A673 (cell line): Measurements from ENCODE around the gene MRPL45.

Source experiments
- EZH2 ChIP-seq: fragments of 200-600 bp; sonication (generic); IDR thresholded peaks from 2 replicates; pipeline ENCODE4 v1.6.1; 2017; ENCODE audit warnings: borderline replicate concordance, low read depth, mild to moderate bottlenecking, mixed read lengths, antibody characterized with exemption, low read length; ENCODE audit not compliant: poor library complexity, severe bottlenecking
- TF ChIP-seq, protein P1 (sequence below): fragments of 300-800, 200-600 bp; sonication (generic); conservative IDR thresholded peaks from 2 replicates; pipeline ENCODE4 v1.5.1; 2017; ENCODE audit warnings: low read depth, mild to moderate bottlenecking, antibody characterized with exemption, low read length, moderate library complexity, mixed read lengths

DNA sequence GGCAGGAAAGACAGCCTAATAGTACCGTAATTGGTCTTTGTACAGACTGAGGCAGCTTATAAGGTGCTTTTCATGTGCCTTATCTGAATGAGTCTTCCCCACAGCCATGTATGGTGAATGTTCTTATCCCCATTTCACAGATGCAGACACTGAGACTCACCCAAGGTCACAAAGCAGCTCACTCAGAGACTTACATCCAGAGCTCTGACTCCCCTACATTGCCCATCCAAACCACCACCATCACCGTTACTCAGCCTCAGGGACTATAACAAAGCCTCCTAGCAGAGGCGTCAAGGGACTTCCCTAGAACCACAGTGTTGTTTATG, 47.4 kb downstream of the MRPL45 start:
- TF ChIP-seq, protein P1, sequence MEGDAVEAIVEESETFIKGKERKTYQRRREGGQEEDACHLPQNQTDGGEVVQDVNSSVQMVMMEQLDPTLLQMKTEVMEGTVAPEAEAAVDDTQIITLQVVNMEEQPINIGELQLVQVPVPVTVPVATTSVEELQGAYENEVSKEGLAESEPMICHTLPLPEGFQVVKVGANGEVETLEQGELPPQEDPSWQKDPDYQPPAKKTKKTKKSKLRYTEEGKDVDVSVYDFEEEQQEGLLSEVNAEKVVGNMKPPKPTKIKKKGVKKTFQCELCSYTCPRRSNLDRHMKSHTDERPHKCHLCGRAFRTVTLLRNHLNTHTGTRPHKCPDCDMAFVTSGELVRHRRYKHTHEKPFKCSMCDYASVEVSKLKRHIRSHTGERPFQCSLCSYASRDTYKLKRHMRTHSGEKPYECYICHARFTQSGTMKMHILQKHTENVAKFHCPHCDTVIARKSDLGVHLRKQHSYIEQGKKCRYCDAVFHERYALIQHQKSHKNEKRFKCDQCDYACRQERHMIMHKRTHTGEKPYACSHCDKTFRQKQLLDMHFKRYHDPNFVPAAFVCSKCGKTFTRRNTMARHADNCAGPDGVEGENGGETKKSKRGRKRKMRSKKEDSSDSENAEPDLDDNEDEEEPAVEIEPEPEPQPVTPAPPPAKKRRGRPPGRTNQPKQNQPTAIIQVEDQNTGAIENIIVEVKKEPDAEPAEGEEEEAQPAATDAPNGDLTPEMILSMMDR, result no peak
- TF ChIP-seq EZH2, result no peak
